PC-3 (cell line): ENCODE measurements around the gene BACH1.

Experiments used
- EZH2 ChIP-seq: fragments of 300-600 bp; sonication (generic); IDR thresholded peaks from one replicate; pipeline ENCODE4 v1.6.1; 2017; ENCODE audit warnings: antibody characterized with exemption, mild to moderate bottlenecking, low read length; ENCODE audit not compliant: unreplicated experiment
- EZH2phosphoT487 ChIP-seq: fragments of 300-600 bp; sonication (generic); IDR thresholded peaks from 2 replicates; pipeline ENCODE4 v1.6.1; 2018; ENCODE audit warnings: mild to moderate bottlenecking, antibody characterized with exemption, low read length, borderline replicate concordance
- TF ChIP-seq, protein P1 (sequence below): fragments of 300-600 bp; sonication (generic); conservative IDR thresholded peaks from 2 replicates; pipeline ENCODE4 v1.5.1; 2017; ENCODE audit warnings: antibody characterized with exemption, low read depth, mild to moderate bottlenecking, low read length

DNA sequence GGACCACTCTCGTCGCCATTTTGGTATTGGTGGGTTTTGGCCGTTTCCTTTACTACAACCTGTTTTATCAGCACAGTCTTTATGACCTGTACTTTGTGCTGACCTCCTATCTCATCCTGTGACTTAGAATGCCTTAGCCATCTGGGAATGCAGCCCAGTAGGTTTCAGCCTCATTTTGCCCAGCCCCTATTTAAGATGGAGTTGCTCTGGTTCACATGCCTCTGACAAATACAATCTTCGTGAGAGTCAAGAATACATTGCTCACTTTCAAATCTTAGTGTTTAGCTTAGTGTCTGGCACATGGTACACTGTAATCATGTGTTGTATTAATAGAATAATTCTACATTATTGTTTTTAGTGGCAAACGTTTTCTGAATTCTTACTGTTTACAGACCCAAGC lies 88.9 kb downstream of the BACH1 start:
- TF ChIP-seq, protein P1, sequence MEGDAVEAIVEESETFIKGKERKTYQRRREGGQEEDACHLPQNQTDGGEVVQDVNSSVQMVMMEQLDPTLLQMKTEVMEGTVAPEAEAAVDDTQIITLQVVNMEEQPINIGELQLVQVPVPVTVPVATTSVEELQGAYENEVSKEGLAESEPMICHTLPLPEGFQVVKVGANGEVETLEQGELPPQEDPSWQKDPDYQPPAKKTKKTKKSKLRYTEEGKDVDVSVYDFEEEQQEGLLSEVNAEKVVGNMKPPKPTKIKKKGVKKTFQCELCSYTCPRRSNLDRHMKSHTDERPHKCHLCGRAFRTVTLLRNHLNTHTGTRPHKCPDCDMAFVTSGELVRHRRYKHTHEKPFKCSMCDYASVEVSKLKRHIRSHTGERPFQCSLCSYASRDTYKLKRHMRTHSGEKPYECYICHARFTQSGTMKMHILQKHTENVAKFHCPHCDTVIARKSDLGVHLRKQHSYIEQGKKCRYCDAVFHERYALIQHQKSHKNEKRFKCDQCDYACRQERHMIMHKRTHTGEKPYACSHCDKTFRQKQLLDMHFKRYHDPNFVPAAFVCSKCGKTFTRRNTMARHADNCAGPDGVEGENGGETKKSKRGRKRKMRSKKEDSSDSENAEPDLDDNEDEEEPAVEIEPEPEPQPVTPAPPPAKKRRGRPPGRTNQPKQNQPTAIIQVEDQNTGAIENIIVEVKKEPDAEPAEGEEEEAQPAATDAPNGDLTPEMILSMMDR = no peak
- TF ChIP-seq EZH2 (no peak), EZH2phosphoT487 (no peak)
